Astrocyte (in vitro differentiated cells and primary cell): ENCODE measurements around the gene KHNYN. TPM values are rescaled to one million over a fixed set of nuclear protein-coding genes. Genes with fewer than 3 reads are reported as not detected.

Experiments
- DNase-seq: peaks from one replicate; pipeline ENCODE4 v3.0.0-alpha.2; 2010; ENCODE audit warnings: low read depth
- FAIRE-seq: peaks from 2 replicates; lab custom pipeline; 2011; peaks lifted over from hg19 to GRCh38; lab: Jason Lieb, UNC
- H2AFZ ChIP-seq: 2 replicates; pipeline ENCODE4 v1.6.0; 2012; ENCODE audit warnings: low read depth, low read length, inconsistent platforms
- H3K27ac ChIP-seq: 2 replicates; pipeline ENCODE4 v1.5.1; 2011; ENCODE audit warnings: low read depth, low read length, inconsistent platforms
- H3K27me3 ChIP-seq: 2 replicates; pipeline ENCODE4 v1.6.0; 2011; ENCODE audit warnings: low read length, inconsistent platforms; ENCODE audit not compliant: insufficient read depth
- H3K36me3 ChIP-seq: 2 replicates; pipeline ENCODE4 v1.5.1; 2011; ENCODE audit warnings: low read length, inconsistent platforms; ENCODE audit not compliant: insufficient read depth
- H3K4me1 ChIP-seq: 2 replicates; pipeline ENCODE4 v1.5.1; 2011; ENCODE audit warnings: low read length, inconsistent platforms; ENCODE audit not compliant: insufficient read depth
- H3K4me2 ChIP-seq: 2 replicates; pipeline ENCODE4 v1.6.0; 2012; ENCODE audit warnings: low read length, inconsistent platforms
- H3K4me3 ChIP-seq: 2 replicates; pipeline ENCODE4 v1.5.1; 2011; ENCODE audit warnings: low read depth, mild to moderate bottlenecking, low read length, inconsistent platforms; ENCODE audit not compliant: insufficient read depth
- H3K79me2 ChIP-seq: 2 replicates; pipeline ENCODE4 v1.6.0; 2012; ENCODE audit warnings: mild to moderate bottlenecking, low read length, inconsistent platforms; ENCODE audit not compliant: insufficient read depth
- H3K9ac ChIP-seq: 2 replicates; pipeline ENCODE4 v1.6.0; 2012; ENCODE audit warnings: mild to moderate bottlenecking, low read length, inconsistent platforms
- H3K9me3 ChIP-seq: 2 replicates; pipeline ENCODE4 v1.5.1; 2012; ENCODE audit warnings: low read depth, mild to moderate bottlenecking, low read length, inconsistent platforms; ENCODE audit not compliant: insufficient read depth
- H4K20me1 ChIP-seq: 2 replicates; pipeline ENCODE4 v1.6.0; 2012; ENCODE audit warnings: low read length, inconsistent platforms; ENCODE audit not compliant: insufficient read depth
- H3K27ac Mint-ChIP-seq: one replicate; pipeline ENCODE4 v1.8.0; 2021; ENCODE audit warnings: mild to moderate bottlenecking, mixed read lengths; ENCODE audit not compliant: unreplicated experiment
- H3K27me3 Mint-ChIP-seq: one replicate; pipeline ENCODE4 v1.8.0; 2021; ENCODE audit warnings: low read depth, mixed read lengths; ENCODE audit not compliant: unreplicated experiment
- H3K36me3 Mint-ChIP-seq: one replicate; pipeline ENCODE4 v1.8.0; 2021; ENCODE audit warnings: low read depth, mixed read lengths; ENCODE audit not compliant: unreplicated experiment
- H3K4me1 Mint-ChIP-seq: one replicate; pipeline ENCODE4 v1.8.0; 2021; ENCODE audit warnings: low read depth, mixed read lengths; ENCODE audit not compliant: unreplicated experiment
- H3K4me3 Mint-ChIP-seq: one replicate; pipeline ENCODE4 v1.8.0; 2021; ENCODE audit warnings: mild to moderate bottlenecking, moderate library complexity, mixed read lengths; ENCODE audit not compliant: unreplicated experiment
- H3K9me3 Mint-ChIP-seq: one replicate; pipeline ENCODE4 v1.8.0; 2021; ENCODE audit warnings: mild to moderate bottlenecking, mixed read lengths; ENCODE audit not compliant: unreplicated experiment
- EZH2 ChIP-seq: IDR thresholded peaks from 2 replicates; pipeline ENCODE4 v1.6.1; 2012; ENCODE audit warnings: mild to moderate bottlenecking, low read length, inconsistent platforms; ENCODE audit not compliant: insufficient read depth
- total RNA-seq: library from RNA; stranded (reverse); gene quantifications from 2 replicates; pipeline ENCODE4 v1.2.1, GENCODE V29; 2021
- TF ChIP-seq, protein P1 (sequence below): IDR thresholded peaks from 2 replicates; pipeline ENCODE4 v1.5.1; 2011; ENCODE audit warnings: low read depth, mild to moderate bottlenecking, inconsistent platforms, low read length, moderate library complexity; ENCODE audit not compliant: insufficient read depth

KHNYN gene
- total RNA-seq, 1 donor from 2014 or later: 45.5 TPM

GRCh38 chr14:24435998-24436354 is 6.2 kb downstream of the KHNYN start:
- Histone ChIP-seq H3K36me3 (peaks cover 43% of the 10 kb centered on the region), H3K4me3 (no peak overlapping the region), H3K9me3 (no peaks in the 10 kb centered on the region), H3K27ac (no peak overlapping the region), H2AFZ (no peak overlapping the region), H3K27me3 (no peaks in the 10 kb centered on the region), H3K79me2 (peaks cover 43% of the 10 kb centered on the region), H3K4me2 (no peak overlapping the region), H4K20me1 (peaks cover 70% of the 10 kb centered on the region), H3K9ac (no peak overlapping the region), H3K4me1 (peaks cover 21% of the 10 kb centered on the region)
- Mint-ChIP-seq H3K36me3 (peaks cover 9% of the 10 kb centered on the region), H3K4me3 (no peak overlapping the region), H3K27me3 (no peaks in the 10 kb centered on the region), H3K4me1 (peaks cover 17% of the 10 kb centered on the region), H3K27ac (no peak overlapping the region), H3K9me3 (no peaks in the 10 kb centered on the region)
- FAIRE-seq (no peak), DNase-seq (no peak)
- TF ChIP-seq, protein P1, sequence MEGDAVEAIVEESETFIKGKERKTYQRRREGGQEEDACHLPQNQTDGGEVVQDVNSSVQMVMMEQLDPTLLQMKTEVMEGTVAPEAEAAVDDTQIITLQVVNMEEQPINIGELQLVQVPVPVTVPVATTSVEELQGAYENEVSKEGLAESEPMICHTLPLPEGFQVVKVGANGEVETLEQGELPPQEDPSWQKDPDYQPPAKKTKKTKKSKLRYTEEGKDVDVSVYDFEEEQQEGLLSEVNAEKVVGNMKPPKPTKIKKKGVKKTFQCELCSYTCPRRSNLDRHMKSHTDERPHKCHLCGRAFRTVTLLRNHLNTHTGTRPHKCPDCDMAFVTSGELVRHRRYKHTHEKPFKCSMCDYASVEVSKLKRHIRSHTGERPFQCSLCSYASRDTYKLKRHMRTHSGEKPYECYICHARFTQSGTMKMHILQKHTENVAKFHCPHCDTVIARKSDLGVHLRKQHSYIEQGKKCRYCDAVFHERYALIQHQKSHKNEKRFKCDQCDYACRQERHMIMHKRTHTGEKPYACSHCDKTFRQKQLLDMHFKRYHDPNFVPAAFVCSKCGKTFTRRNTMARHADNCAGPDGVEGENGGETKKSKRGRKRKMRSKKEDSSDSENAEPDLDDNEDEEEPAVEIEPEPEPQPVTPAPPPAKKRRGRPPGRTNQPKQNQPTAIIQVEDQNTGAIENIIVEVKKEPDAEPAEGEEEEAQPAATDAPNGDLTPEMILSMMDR: no peak
- TF ChIP-seq EZH2: no peak

DNA sequence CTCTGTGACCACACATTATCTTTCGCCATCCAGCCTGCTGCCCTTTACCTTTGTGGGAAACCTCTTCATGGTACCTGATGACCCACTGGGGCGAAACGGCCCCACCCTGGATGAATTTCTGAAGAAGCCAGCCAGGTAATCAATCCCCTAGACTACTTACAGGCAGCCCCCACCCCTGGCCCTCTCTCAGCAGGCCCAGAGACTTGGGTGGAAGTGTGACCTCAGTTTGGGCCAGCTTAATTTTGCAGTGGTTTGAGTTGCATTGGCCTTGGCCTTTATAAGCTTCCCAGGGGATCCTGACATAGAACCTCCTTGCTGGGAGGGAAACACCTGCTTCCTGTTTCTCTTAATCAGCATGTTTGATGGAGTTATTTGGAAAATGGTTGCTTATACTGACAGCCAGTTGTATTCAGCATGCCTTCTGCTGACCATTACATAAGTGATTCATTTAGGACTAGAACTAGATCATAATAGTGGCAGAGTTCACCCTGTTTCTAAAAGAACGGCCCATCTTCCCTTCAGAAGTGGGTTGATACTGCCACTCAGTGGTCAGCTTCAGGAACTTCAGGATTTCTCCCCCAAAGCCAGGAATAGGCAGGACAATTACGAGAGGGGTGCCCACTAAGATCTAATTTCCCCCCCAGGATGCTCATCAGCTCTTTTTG is 6.7 kb downstream of the KHNYN start:
- Histone ChIP-seq H3K36me3 (peaks cover 43% of the 10 kb centered on the region), H3K27me3 (no peaks in the 10 kb centered on the region), H3K4me3 (no peak overlapping the region), H3K4me1 (peaks cover 19% of the 10 kb centered on the region), H2AFZ (no peak overlapping the region), H3K4me2 (no peak overlapping the region), H3K9me3 (no peaks in the 10 kb centered on the region), H4K20me1 (peaks cover 67% of the 10 kb centered on the region), H3K27ac (no peak overlapping the region), H3K79me2 (peaks cover 43% of the 10 kb centered on the region), H3K9ac (no peak overlapping the region)
- TF ChIP-seq, protein P1: peak; percentile 80
- TF ChIP-seq EZH2: no peak
- H3K4me1 Mint-ChIP-seq: peaks cover 12% of the 10 kb centered on the region
- no peak for FAIRE-seq
- no peaks in the 10 kb centered on the region for H3K9me3 Mint-ChIP-seq
- H3K36me3 Mint-ChIP-seq: peaks cover 9% of the 10 kb centered on the region
- no peak overlapping the region for H3K4me3 Mint-ChIP-seq
- H3K27me3 Mint-ChIP-seq: no peaks in the 10 kb centered on the region
- no peak overlapping the region for H3K27ac Mint-ChIP-seq
- DNase-seq: peak; percentile 51

- H3K4me3 Mint-ChIP-seq: no peak overlapping the region
- TF ChIP-seq, protein P1: no peak
- no peak for TF ChIP-seq EZH2
- Histone ChIP-seq H3K36me3 (peaks cover 43% of the 10 kb centered on the region), H3K4me1 (peaks cover 18% of the 10 kb centered on the region), H3K79me2 (peaks cover 42% of the 10 kb centered on the region), H2AFZ (no peak overlapping the region), H3K9me3 (no peaks in the 10 kb centered on the region), H3K27ac (no peak overlapping the region), H3K9ac (no peak overlapping the region), H3K4me3 (no peak overlapping the region), H3K27me3 (no peaks in the 10 kb centered on the region), H3K4me2 (no peak overlapping the region), H4K20me1 (peaks cover 66% of the 10 kb centered on the region)
- no peaks in the 10 kb centered on the region for H3K9me3 Mint-ChIP-seq
- H3K27me3 Mint-ChIP-seq: no peaks in the 10 kb centered on the region
- no peak for FAIRE-seq
- peaks cover 9% of the 10 kb centered on the region for H3K36me3 Mint-ChIP-seq
- H3K4me1 Mint-ChIP-seq: peaks cover 8% of the 10 kb centered on the region
- DNase-seq: no peak
- no peak overlapping the region for H3K27ac Mint-ChIP-seq
Observed at GRCh38 chr14:24437020-24437735, 7.4 kb downstream of the KHNYN start.
